H1 (cell line): Measurements from ENCODE around the gene SEMA3D. TPM values are rescaled to one million over a fixed set of nuclear protein-coding genes. Genes with fewer than 3 reads are reported as not detected.

Source experiments
- CBX5 ChIP-seq: fragments of 300-800, 300-1000 bp; sonication (generic); IDR thresholded peaks from 2 replicates; pipeline ENCODE4 v1.7.1; 2016; ENCODE audit warnings: antibody characterized with exemption, low read length, low read depth
- PHF8 ChIP-seq: fragments of 200-600 bp; sonication (generic); conservative IDR thresholded peaks from 2 replicates; pipeline ENCODE4 v1.7.1; 2012; ENCODE audit warnings: low read depth, mild to moderate bottlenecking, inconsistent platforms, low read length, moderate library complexity
- polyA plus RNA-seq, 7 experiments: library from polyadenylated mRNA; depleted of rRNA in 3 of 7; stranded (reverse) in 5 of 7; unstranded in 2 of 7; fragments of >200 nt in 5 of 7; fragments of 200-250 nt in 2 of 7; gene quantifications; 1 replicate in 5 of 7; 2 replicates in 1 of 7; 4 replicates in 1 of 7; pipeline versions ENCODE4 v1.2.1 to v1.2.3, GENCODE V29; 2011 to 2013; ENCODE audit warnings: missing spikeins in 2 of 7, mixed read lengths in 2 of 7
- total RNA-seq: library from RNA; stranded (reverse); fragmentation: NEBNext Ultra II Directional; extraction: Animal tissue kit (Norgen Biotek cat#: 25700); gene quantifications from 2 replicates; pipeline ENCODE4 v1.2.1, GENCODE V29; 2021

SEMA3D gene
- total and polyA plus RNA-seq, 2 of the 8 experiments (the other 6 are each of a cell fraction or from before 2014, with no cell fraction given): 1.6 to 3.5 TPM

GRCh38 chr7:85101347-85101746 lies 85.5 kb downstream of the SEMA3D start (continued):
- TF ChIP-seq CBX5 (no peak), PHF8 (no peak)
